ENCODE results near the gene COL1A1.

The COL1A1 gene

DNA sequence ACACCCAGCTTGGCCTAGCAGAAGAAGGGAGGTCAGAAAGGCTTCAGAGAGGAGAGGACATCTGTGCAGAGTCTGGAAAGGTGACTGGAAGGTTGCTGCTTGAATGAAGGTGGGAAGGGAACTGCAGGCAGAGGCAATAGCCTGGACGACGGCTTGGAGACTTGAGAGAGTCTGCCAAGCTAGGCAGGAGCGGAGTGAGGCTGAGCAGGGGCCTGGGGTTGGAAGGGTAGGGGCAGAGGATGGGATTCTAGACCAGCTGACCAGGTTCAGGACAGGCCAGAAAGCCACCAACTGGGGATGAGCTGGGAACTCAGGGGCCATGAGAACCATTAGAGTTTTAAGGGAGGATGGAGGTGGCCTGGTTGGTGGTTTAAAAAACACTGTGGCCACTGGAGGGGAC is 36.0 kb downstream of the COL1A1 start:
- intact Hi-C loops (cut with DNase I; ENCODE audit: low total_unique reads): loop anchor here (10.0 kb wide), 1 partner anchor 51 kb away; no protein-coding TSS in a partner anchor
- DNase-seq: no peak

DNA sequence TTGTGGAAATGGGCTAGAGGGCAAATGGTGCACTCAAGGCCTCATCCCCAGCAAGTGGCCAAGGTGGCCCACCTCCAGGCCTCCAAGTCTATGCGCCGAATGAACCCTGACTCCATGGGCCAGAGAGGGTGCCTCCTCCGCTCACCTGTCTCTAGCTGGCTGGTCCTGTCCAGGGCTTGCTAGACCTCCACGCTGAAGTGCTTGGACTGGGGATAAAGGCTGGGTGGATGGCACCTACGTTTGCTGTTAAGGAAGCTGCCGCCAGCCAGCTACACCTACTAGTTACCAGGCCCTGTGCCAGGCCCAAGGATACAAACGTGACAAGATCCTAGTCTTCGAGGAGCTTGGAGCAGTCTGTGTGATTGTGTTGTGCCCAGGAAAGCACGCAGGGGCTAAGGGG is 36.4 kb downstream of the COL1A1 start:
- peaks cover 0 to 4% (median 4%) of the 10 kb centered on the region in 3 donors for H3K36me3 ChIP-seq
- intact Hi-C loops (cut with DNase I; ENCODE audit: low total_unique reads): loop anchor here (10.0 kb wide), 1 partner anchor 50 kb away; no protein-coding TSS in a partner anchor
- DNase-seq: no peak
- no peaks in the 10 kb centered on the region for H3K27me3 ChIP-seq
- H3K4me1 ChIP-seq: peaks cover 0 to 73% (median 52%) of the 10 kb centered on the region in 4 donors
- TF ChIP-seq, protein P1, sequence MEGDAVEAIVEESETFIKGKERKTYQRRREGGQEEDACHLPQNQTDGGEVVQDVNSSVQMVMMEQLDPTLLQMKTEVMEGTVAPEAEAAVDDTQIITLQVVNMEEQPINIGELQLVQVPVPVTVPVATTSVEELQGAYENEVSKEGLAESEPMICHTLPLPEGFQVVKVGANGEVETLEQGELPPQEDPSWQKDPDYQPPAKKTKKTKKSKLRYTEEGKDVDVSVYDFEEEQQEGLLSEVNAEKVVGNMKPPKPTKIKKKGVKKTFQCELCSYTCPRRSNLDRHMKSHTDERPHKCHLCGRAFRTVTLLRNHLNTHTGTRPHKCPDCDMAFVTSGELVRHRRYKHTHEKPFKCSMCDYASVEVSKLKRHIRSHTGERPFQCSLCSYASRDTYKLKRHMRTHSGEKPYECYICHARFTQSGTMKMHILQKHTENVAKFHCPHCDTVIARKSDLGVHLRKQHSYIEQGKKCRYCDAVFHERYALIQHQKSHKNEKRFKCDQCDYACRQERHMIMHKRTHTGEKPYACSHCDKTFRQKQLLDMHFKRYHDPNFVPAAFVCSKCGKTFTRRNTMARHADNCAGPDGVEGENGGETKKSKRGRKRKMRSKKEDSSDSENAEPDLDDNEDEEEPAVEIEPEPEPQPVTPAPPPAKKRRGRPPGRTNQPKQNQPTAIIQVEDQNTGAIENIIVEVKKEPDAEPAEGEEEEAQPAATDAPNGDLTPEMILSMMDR (IDR thresholded peaks at IDR 0.05): no peak
- H3K4me3 ChIP-seq: peak overlapping the region in 1 of 2 donors; percentile 60
- no peaks in the 10 kb centered on the region for H3K9me3 ChIP-seq
- peak overlapping the region; percentile 98 to 99 for H3K27ac ChIP-seq

More for the DNA sequence above, 36.0 kb downstream of the COL1A1 start:
- TF ChIP-seq, protein P1 (IDR thresholded peaks at IDR 0.05): no peak
- H3K27me3 ChIP-seq: no peaks in the 10 kb centered on the region
- peaks cover 0 to 71% (median 52%) of the 10 kb centered on the region in 4 donors for H3K4me1 ChIP-seq
- H3K27ac ChIP-seq: peak overlapping the region; percentile 98 to 99
- H3K9me3 ChIP-seq: no peaks in the 10 kb centered on the region
- H3K4me3 ChIP-seq: peak overlapping the region; percentile 52 to 60
- peaks cover 0 to 8% (median 5%) of the 10 kb centered on the region in 3 donors for H3K36me3 ChIP-seq

DNA sequence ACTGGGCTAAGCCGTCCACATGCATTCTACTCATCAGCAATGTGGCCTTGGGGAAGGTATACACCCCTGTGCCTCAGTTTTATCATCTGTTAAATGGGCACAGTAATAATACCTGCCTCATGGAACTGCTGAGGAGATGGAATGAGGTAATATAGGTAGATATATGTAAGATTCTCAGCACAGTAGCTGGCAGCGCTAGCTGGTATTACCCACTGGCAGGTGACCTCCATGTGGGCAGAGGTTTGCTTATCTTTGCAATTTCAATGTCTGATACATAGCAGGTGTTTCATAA is 36.8 kb downstream of the COL1A1 start:
- Histone ChIP-seq H3K9me3 (no peaks in the 10 kb centered on the region), H3K36me3 (no peaks in the 10 kb centered on the region), H3K27ac (peak overlapping the region; percentile 98 to 99), H3K27me3 (no peaks in the 10 kb centered on the region), H3K4me3 (no peak overlapping the region), H3K4me1 (peaks cover 0 to 71% (median 52%) of the 10 kb centered on the region in 4 donors)
- TF ChIP-seq, protein P1 (IDR thresholded peaks at IDR 0.05): no peak
- intact Hi-C loops (cut with DNase I; ENCODE audit: low total_unique reads): loop anchor here (10.0 kb wide), 1 partner anchor 50 kb away; no protein-coding TSS in a partner anchor
- no peak for DNase-seq

DNA sequence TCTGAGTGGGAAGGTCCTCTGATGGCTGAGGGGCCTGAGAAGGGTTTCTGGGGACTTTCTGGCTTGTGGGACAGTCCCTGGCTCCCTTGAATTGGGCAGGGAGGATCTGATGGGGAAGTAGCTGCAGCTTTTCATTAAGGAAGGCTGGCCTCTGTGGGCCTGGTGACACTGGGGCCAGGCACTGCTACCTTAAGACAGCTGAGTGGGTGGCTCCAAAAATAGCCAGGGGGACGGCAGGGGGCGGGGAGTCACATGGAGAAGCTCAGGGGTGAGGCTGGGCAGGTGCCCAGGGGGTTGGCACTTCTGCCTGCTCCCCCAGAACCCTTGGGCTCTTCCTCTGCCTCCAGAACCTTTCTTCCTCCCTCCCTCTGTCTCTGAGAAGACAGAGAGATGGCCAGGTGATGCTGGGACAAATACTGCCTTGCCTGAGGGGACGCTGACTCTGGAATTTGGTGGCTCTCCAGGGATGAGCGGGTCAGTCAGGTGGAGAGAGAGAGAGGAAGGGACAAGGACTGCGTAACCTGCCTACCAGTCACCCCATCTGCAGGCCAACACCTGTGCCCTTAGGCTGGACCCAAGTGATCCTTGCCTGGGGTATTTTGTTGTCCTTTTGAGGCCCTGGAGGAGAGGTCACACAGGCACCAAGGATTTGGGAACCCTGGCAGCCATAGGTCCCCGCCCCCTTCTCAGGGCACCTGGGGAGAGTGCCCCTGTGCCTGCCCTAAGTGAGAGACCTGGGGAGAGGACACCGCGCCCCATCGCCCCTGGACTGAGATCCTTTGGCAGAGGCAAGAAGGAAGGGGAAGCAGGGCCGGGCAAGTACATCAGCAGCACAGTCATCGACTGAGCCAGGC is 37.4 kb downstream of the COL1A1 start:
- Histone ChIP-seq H3K4me3 (no peak overlapping the region), H3K27ac (peak overlapping the region; percentile 9 to 99), H3K4me1 (peaks cover 0 to 65% (median 48%) of the 10 kb centered on the region in 4 donors), H3K9me3 (no peaks in the 10 kb centered on the region), H3K27me3 (no peaks in the 10 kb centered on the region), H3K36me3 (no peaks in the 10 kb centered on the region)
- intact Hi-C loops (cut with DNase I; ENCODE audit: low total_unique reads): loop anchor here (10.0 kb wide), 1 partner anchor 49 kb away; no protein-coding TSS in a partner anchor
- TF ChIP-seq, protein P1 (IDR thresholded peaks at IDR 0.05): no peak
- no peak for DNase-seq

DNA sequence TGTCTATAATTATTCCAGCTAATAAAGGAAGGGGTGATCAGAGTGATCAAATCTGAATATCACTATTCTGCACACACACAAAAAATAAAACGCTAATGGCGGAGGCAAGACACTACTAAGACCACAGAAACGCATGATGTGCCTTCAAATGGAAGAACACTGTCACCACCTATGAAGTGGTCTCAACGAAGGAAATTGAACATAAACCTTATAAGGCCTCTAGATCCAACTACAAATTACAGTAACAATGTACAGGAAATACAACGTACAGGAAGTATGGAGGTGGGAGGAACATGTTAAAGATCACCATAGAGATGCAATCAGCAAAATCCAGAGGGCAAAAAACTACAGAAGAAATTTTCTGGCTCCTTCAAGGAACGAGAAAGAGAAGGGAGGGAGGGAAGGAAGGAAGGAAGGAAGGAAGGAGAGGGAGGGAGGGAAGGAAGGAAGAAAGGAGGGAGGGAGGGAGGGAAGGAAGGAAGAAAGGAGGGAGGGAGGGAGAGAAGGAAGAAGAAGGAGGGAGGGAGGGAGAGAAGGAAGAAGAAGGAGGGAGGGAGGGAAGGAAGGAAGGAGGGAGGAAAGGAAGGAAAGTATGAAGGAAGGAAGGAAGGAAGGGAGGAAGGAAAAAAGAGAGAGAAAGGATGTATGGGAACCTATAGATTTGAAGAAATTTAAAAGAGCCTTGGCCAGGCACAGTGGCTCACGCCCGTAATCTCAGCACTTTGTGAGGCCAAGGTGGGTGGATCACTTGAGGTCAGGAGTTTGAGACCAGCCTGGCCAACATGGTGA is 38.8 kb downstream of the COL1A1 start:
- intact Hi-C loops (cut with DNase I; ENCODE audit: low total_unique reads): loop anchor here (10.0 kb wide), 1 partner anchor 48 kb away; no protein-coding TSS in a partner anchor

More for the DNA sequence above, 38.8 kb downstream of the COL1A1 start:
- no peaks in the 10 kb centered on the region for H3K9me3 ChIP-seq
- peaks cover 0 to 51% (median 34%) of the 10 kb centered on the region in 4 donors for H3K4me1 ChIP-seq
- DNase-seq: no peak
- no peaks in the 10 kb centered on the region for H3K36me3 ChIP-seq
- no peaks in the 10 kb centered on the region for H3K27me3 ChIP-seq
- H3K27ac ChIP-seq: no peak overlapping the region
- H3K4me3 ChIP-seq: no peak overlapping the region
- TF ChIP-seq, protein P1 (IDR thresholded peaks at IDR 0.05): no peak

Measured in tibial artery (tissue), 4 donors.